ENCODE measurements around the gene PDCD1LG2. TPM values are rescaled to one million over a fixed set of nuclear protein-coding genes. Genes with fewer than 3 reads are reported as not detected.

The PDCD1LG2 gene
- total and polyA plus RNA-seq, 4 experiments from 2014 or later, result 0.90 to 1.1 (median 1.1) TPM

- CTCF ChIA-PET (ENCODE audit: partially characterized antibody), result interaction anchor here (1.4 to 1.8 kb wide), 3 partner anchors 26 to 114 kb away, joined by 3 to 5 read pairs (median 5); partner anchors contain the start of gene CD274
- peaks cover 0 to 5% (median 2%) of the 10 kb centered on the region in 8 donors for H3K9me3 Mint-ChIP-seq
- H3K27me3 Mint-ChIP-seq, result no peaks in the 10 kb centered on the region
- POLR2A ChIA-PET (ENCODE audit: partially characterized antibody), result interaction anchor here (1.1 to 1.5 kb wide), 3 partner anchors 12 to 19 kb away, joined by 3 to 5 read pairs (median 4); no protein-coding TSS in a partner anchor
- peak overlapping the region in 3 of 7 donors; percentile 24 to 69 (median 51) for H3K27ac Mint-ChIP-seq
- H3K9me3 ChIP-seq (ENCODE audit: control insufficient read depth in 1 of 2, low read length in 2 of 2), result no peaks in the 10 kb centered on the region
- no peak overlapping the region for H3K4me3 Mint-ChIP-seq
- H3K4me1 ChIP-seq (ENCODE audit: insufficient read depth, low read length), result peaks cover 26% of the 10 kb centered on the region
- intact Hi-C loops (cut with micrococcal nuclease), result no loop called here
- H3K4me1 Mint-ChIP-seq, result peaks cover 33 to 51% (median 38%) of the 10 kb centered on the region in 4 donors
- H3K27me3 ChIP-seq (ENCODE audit: insufficient read depth, low read length), result no peaks in the 10 kb centered on the region
- peaks cover 0 to 3% of the 10 kb centered on the region in 2 donors for H3K36me3 Mint-ChIP-seq
- H3K36me3 ChIP-seq (ENCODE audit: insufficient read depth, low read length), result no peaks in the 10 kb centered on the region
- H3K4me3 ChIP-seq (ENCODE audit: low read length in 2 of 2), result no peak overlapping the region
- DNase-seq, result no peak
- no peak overlapping the region for H3K27ac ChIP-seq (ENCODE audit: low read depth, low read length)
These were observed 53.6 kb downstream of the PDCD1LG2 start for GRCh38 chr9:5563886-5564285.

GRCh38 chr9:5566054-5566618, 55.8 kb downstream of the PDCD1LG2 start:
- Mint-ChIP-seq H3K9me3 (peaks cover 0 to 5% (median 2%) of the 10 kb centered on the region in 8 donors), H3K4me3 (no peak overlapping the region), H3K4me1 (peaks cover 30 to 47% (median 35%) of the 10 kb centered on the region in 4 donors), H3K36me3 (peaks cover 0 to 3% of the 10 kb centered on the region in 2 donors), H3K27me3 (no peaks in the 10 kb centered on the region), H3K27ac (peak overlapping the region in 1 of 7 donors; percentile 7)
- no peak for DNase-seq
- Histone ChIP-seq H3K27me3 (ENCODE audit: insufficient read depth, low read length) (no peaks in the 10 kb centered on the region), H3K4me1 (ENCODE audit: insufficient read depth, low read length) (peaks cover 28% of the 10 kb centered on the region), H3K27ac (ENCODE audit: low read depth, low read length) (no peak overlapping the region), H3K36me3 (ENCODE audit: insufficient read depth, low read length) (no peaks in the 10 kb centered on the region), H3K9me3 (ENCODE audit: control insufficient read depth in 1 of 2, low read length in 2 of 2) (no peaks in the 10 kb centered on the region), H3K4me3 (ENCODE audit: low read length in 2 of 2) (no peak overlapping the region)
- intact Hi-C loops (cut with micrococcal nuclease), result no loop called here
- POLR2A ChIA-PET (ENCODE audit: partially characterized antibody), result no interaction called here
- CTCF ChIA-PET (ENCODE audit: partially characterized antibody), result interaction anchor here (4.9 kb wide), 1 partner anchor 116 kb away, joined by 20 read pairs; the partner anchor contains the start of gene CD274

DNA sequence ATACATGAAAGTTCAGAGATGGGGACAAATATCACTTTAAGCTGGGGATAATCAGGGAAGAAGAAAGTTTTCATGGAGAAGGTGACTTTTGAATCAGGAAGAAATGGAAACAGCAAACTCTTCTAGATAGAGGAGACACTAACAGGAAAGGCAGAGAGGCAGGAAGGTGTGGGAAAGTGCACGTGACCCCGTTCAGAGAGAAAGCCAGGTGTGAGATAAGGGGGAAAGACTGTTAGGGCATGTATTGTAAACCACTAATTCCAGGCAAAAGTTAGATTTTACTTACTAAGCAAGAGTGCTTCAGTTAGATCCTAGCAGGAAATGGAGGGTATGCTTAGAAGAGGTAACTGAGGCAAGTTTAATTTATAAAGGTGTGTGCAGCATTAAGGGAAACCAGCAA, 58.5 kb downstream of the PDCD1LG2 start:
- peak overlapping the region in 7 of 8 donors; percentile 21 to 71 (median 51) for H3K4me3 Mint-ChIP-seq
- H3K9me3 Mint-ChIP-seq, result no peaks in the 10 kb centered on the region
- H3K4me1 Mint-ChIP-seq, result peaks cover 16 to 26% (median 19%) of the 10 kb centered on the region in 4 donors
- H3K4me3 ChIP-seq (ENCODE audit: low read length in 2 of 2), result no peak overlapping the region
- H3K27ac Mint-ChIP-seq, result peak overlapping the region; percentile 6 to 85 (median 56)
- no peaks in the 10 kb centered on the region for H3K9me3 ChIP-seq (ENCODE audit: control insufficient read depth in 1 of 2, low read length in 2 of 2)
- no peaks in the 10 kb centered on the region for H3K27me3 ChIP-seq (ENCODE audit: insufficient read depth, low read length)
- no peak for DNase-seq
- peaks cover 0 to 3% of the 10 kb centered on the region in 2 donors for H3K36me3 Mint-ChIP-seq
- H3K36me3 ChIP-seq (ENCODE audit: insufficient read depth, low read length), result no peaks in the 10 kb centered on the region
- no peak overlapping the region for H3K27ac ChIP-seq (ENCODE audit: low read depth, low read length)
- peaks cover 21% of the 10 kb centered on the region for H3K4me1 ChIP-seq (ENCODE audit: insufficient read depth, low read length)
- CTCF ChIA-PET (ENCODE audit: partially characterized antibody), result interaction anchor here (1.0 to 4.9 kb wide), 5 partner anchors 10 to 125 kb away, joined by 3 to 20 read pairs (median 10); partner anchors contain the start of gene CD274
- no peaks in the 10 kb centered on the region for H3K27me3 Mint-ChIP-seq
- intact Hi-C loops (cut with micrococcal nuclease), result no loop called here
- POLR2A ChIA-PET (ENCODE audit: partially characterized antibody), result interaction anchor here (2.1 to 3.9 kb wide), 3 partner anchors 10 to 119 kb away, joined by 8 to 22 read pairs (median 11); partner anchors contain the start of gene CD274

GRCh38 chr9:5569409-5569808, 59.1 kb downstream of the PDCD1LG2 start:
- peak overlapping the region in 4 of 8 donors; percentile 51 to 71 (median 59) for H3K4me3 Mint-ChIP-seq
- intact Hi-C loops (cut with micrococcal nuclease), result no loop called here
- Histone ChIP-seq H3K4me1 (ENCODE audit: insufficient read depth, low read length) (peaks cover 21% of the 10 kb centered on the region), H3K27ac (ENCODE audit: low read depth, low read length) (no peak overlapping the region), H3K4me3 (ENCODE audit: low read length in 2 of 2) (no peak overlapping the region), H3K27me3 (ENCODE audit: insufficient read depth, low read length) (no peaks in the 10 kb centered on the region), H3K9me3 (ENCODE audit: control insufficient read depth in 1 of 2, low read length in 2 of 2) (no peaks in the 10 kb centered on the region), H3K36me3 (ENCODE audit: insufficient read depth, low read length) (no peaks in the 10 kb centered on the region)
- H3K27ac Mint-ChIP-seq, result peak overlapping the region in 4 of 7 donors; percentile 13 to 85 (median 69)
- H3K9me3 Mint-ChIP-seq, result no peaks in the 10 kb centered on the region
- no peaks in the 10 kb centered on the region for H3K27me3 Mint-ChIP-seq
- ChIA-PET CTCF (ENCODE audit: partially characterized antibody) (interaction anchor here (0.9 to 4.9 kb wide), 5 partner anchors 11 to 125 kb away, joined by 3 to 20 read pairs (median 6); partner anchors contain the start of gene CD274), POLR2A (ENCODE audit: partially characterized antibody) (interaction anchor here (0.7 to 3.9 kb wide), 3 partner anchors 10 to 119 kb away, joined by 3 to 22 read pairs (median 8); partner anchors contain the start of genes CD274 and PDCD1LG2)
- peaks cover 0 to 3% of the 10 kb centered on the region in 2 donors for H3K36me3 Mint-ChIP-seq
- peaks cover 16 to 26% (median 19%) of the 10 kb centered on the region in 4 donors for H3K4me1 Mint-ChIP-seq
- no peak for DNase-seq

- Mint-ChIP-seq H3K4me3 (no peak overlapping the region), H3K4me1 (peaks cover 13 to 29% (median 17%) of the 10 kb centered on the region in 4 donors), H3K27ac (peak overlapping the region in 1 of 7 donors; percentile 14), H3K36me3 (peaks cover 0 to 6% of the 10 kb centered on the region in 2 donors), H3K9me3 (no peaks in the 10 kb centered on the region), H3K27me3 (no peaks in the 10 kb centered on the region)
- H3K27me3 ChIP-seq (ENCODE audit: insufficient read depth, low read length), result no peaks in the 10 kb centered on the region
- intact Hi-C loops (cut with micrococcal nuclease), result no loop called here
- no peak overlapping the region for H3K4me3 ChIP-seq (ENCODE audit: low read length in 2 of 2)
- no peak overlapping the region for H3K27ac ChIP-seq (ENCODE audit: low read depth, low read length)
- DNase-seq, result no peak
- POLR2A ChIA-PET (ENCODE audit: partially characterized antibody), result interaction anchor here (0.7 to 3.9 kb wide), 3 partner anchors 11 to 120 kb away, joined by 3 to 22 read pairs (median 8); partner anchors contain the start of genes CD274 and PDCD1LG2
- peaks cover 21% of the 10 kb centered on the region for H3K4me1 ChIP-seq (ENCODE audit: insufficient read depth, low read length)
- no peaks in the 10 kb centered on the region for H3K9me3 ChIP-seq (ENCODE audit: control insufficient read depth in 1 of 2, low read length in 2 of 2)
- CTCF ChIA-PET (ENCODE audit: partially characterized antibody), result interaction anchor here (0.9 to 4.9 kb wide), 6 partner anchors 11 to 126 kb away, joined by 3 to 20 read pairs (median 6); partner anchors contain the start of gene CD274
- H3K36me3 ChIP-seq (ENCODE audit: insufficient read depth, low read length), result no peaks in the 10 kb centered on the region
These were observed 59.6 kb downstream of the PDCD1LG2 start for GRCh38 chr9:5569891-5570290.

GRCh38 chr9:5571629-5572232, 61.4 kb downstream of the PDCD1LG2 start:
- H3K4me3 ChIP-seq (ENCODE audit: low read length in 2 of 2), result no peak overlapping the region
- H3K4me1 Mint-ChIP-seq, result peaks cover 15 to 28% (median 17%) of the 10 kb centered on the region in 4 donors
- H3K36me3 ChIP-seq (ENCODE audit: insufficient read depth, low read length), result no peaks in the 10 kb centered on the region
- H3K9me3 Mint-ChIP-seq, result no peaks in the 10 kb centered on the region
- ChIA-PET POLR2A (ENCODE audit: partially characterized antibody) (interaction anchor here (3.9 kb wide), 1 partner anchor 13 kb away, joined by 22 read pairs; no protein-coding TSS in a partner anchor), CTCF (ENCODE audit: partially characterized antibody) (no interaction called here)
- H3K27ac ChIP-seq (ENCODE audit: low read depth, low read length), result no peak overlapping the region
- H3K27me3 Mint-ChIP-seq, result no peaks in the 10 kb centered on the region
- DNase-seq, result no peak
- H3K36me3 Mint-ChIP-seq, result peaks cover 0 to 3% of the 10 kb centered on the region in 2 donors
- no peaks in the 10 kb centered on the region for H3K9me3 ChIP-seq (ENCODE audit: control insufficient read depth in 1 of 2, low read length in 2 of 2)
- no peaks in the 10 kb centered on the region for H3K27me3 ChIP-seq (ENCODE audit: insufficient read depth, low read length)
- no peak overlapping the region for H3K27ac Mint-ChIP-seq
- H3K4me1 ChIP-seq (ENCODE audit: insufficient read depth, low read length), result peaks cover 21% of the 10 kb centered on the region
- H3K4me3 Mint-ChIP-seq, result no peak overlapping the region
- intact Hi-C loops (cut with micrococcal nuclease), result no loop called here

DNA sequence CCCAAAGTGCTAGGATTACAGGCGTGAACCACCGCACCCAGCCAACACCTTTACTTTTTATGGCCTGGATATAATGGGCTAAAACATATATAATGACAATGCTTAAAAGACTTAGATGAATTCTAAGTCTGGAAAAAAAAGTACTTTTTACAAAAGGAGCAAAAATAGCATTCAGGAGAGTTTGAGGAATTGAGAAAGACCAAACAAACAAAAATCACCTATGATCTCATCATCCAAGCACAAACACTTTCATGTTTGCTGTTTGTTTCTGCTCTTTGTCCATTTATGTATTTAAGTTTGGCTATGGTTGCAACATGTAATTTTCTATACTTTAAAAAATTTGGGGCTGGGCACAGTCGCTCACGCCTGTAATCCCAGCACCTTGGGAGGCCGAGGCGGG, 63.8 kb downstream of the PDCD1LG2 start:
- CTCF ChIA-PET (ENCODE audit: partially characterized antibody), result interaction anchor here (0.7 to 1.2 kb wide), 3 partner anchors 13 to 124 kb away, joined by 3 to 7 read pairs (median 3); partner anchors contain the start of gene CD274
- peaks cover 0 to 3% of the 10 kb centered on the region in 2 donors for H3K36me3 Mint-ChIP-seq
- Histone ChIP-seq H3K36me3 (ENCODE audit: insufficient read depth, low read length) (no peaks in the 10 kb centered on the region), H3K9me3 (ENCODE audit: control insufficient read depth in 1 of 2, low read length in 2 of 2) (no peaks in the 10 kb centered on the region), H3K27ac (ENCODE audit: low read depth, low read length) (no peak overlapping the region), H3K4me1 (ENCODE audit: insufficient read depth, low read length) (peaks cover 13% of the 10 kb centered on the region), H3K27me3 (ENCODE audit: insufficient read depth, low read length) (no peaks in the 10 kb centered on the region), H3K4me3 (ENCODE audit: low read length in 2 of 2) (no peak overlapping the region)
- H3K4me3 Mint-ChIP-seq, result no peak overlapping the region
- H3K4me1 Mint-ChIP-seq, result peaks cover 10 to 19% (median 12%) of the 10 kb centered on the region in 4 donors
- intact Hi-C loops (cut with micrococcal nuclease), result no loop called here
- DNase-seq, result no peak
- H3K27me3 Mint-ChIP-seq, result no peaks in the 10 kb centered on the region
- H3K27ac Mint-ChIP-seq, result no peak overlapping the region
- POLR2A ChIA-PET (ENCODE audit: partially characterized antibody), result interaction anchor here (0.8 to 1.2 kb wide), 3 partner anchors 8 to 13 kb away, joined by 3 read pairs; no protein-coding TSS in a partner anchor
- no peaks in the 10 kb centered on the region for H3K9me3 Mint-ChIP-seq

Data from CD4-positive, alpha-beta memory T cell (primary cell).